NCI-H748 treated with DMSO at 0.1 percent for 48 hours (cell line): ENCODE data around the gene RAB25.

Experiments used
- DNase-seq: peaks from one replicate; lab custom pipeline; 2025; lab: John Stamatoyannopoulos, UW

RAB25 gene

GRCh38 chr1:156117414-156118176 lies 56.6 kb downstream of the RAB25 start:
- no peak for DNase-seq

GRCh38 chr1:156118177-156118868 lies 57.4 kb downstream of the RAB25 start:
- DNase-seq, result no peak

GRCh38 chr1:156119503-156120209 lies 58.7 kb downstream of the RAB25 start:
- no peak for DNase-seq
